H1 (cell line): ENCODE data around the gene IKZF2. TPM values are rescaled to one million over a fixed set of nuclear protein-coding genes. Genes with fewer than 3 reads are reported as not detected.

Experiments
- CHD7 ChIP-seq: fragments of 300-600 bp; sonication (generic); IDR thresholded peaks from 2 replicates; pipeline ENCODE4 v1.7.1; 2012; ENCODE audit warnings: low read length, moderate library complexity, mild to moderate bottlenecking, inconsistent platforms; ENCODE audit not compliant: insufficient replicate concordance
- polyA plus RNA-seq, 7 experiments: library from polyadenylated mRNA; depleted of rRNA in 3 of 7; stranded (reverse) in 5 of 7; unstranded in 2 of 7; fragments of >200 nt in 5 of 7; fragments of 200-250 nt in 2 of 7; gene quantifications; 1 replicate in 5 of 7; 2 replicates in 1 of 7; 4 replicates in 1 of 7; pipeline versions ENCODE4 v1.2.1 to v1.2.3, GENCODE V29; 2011 to 2013; ENCODE audit warnings: missing spikeins in 2 of 7, mixed read lengths in 2 of 7
- total RNA-seq: library from RNA; stranded (reverse); fragmentation: NEBNext Ultra II Directional; extraction: Animal tissue kit (Norgen Biotek cat#: 25700); gene quantifications from 2 replicates; pipeline ENCODE4 v1.2.1, GENCODE V29; 2021

The IKZF2 gene
- total and polyA plus RNA-seq, 2 of the 8 experiments (the other 6 are each of a cell fraction or from before 2014, with no cell fraction given) = 1.7 to 4.4 TPM

- TF ChIP-seq CHD7 = no peak
Observed at GRCh38 chr2:213181712-213182111, 30.3 kb upstream of the IKZF2 start (continued).
